Left forelimb (tissue), 1 donor: ENCODE data around the gene EVL.
"Not testable (repeated sequence)": the region's sequence is repeated elsewhere in the genome, so short reads cannot be mapped to it uniquely, and the experiment has no call there.

Source experiments
- DNase-seq: peaks from one replicate; pipeline ENCODE4 v3.0.0-alpha.2; 2018; ENCODE audit warnings: low spot score

The EVL gene

DNA sequence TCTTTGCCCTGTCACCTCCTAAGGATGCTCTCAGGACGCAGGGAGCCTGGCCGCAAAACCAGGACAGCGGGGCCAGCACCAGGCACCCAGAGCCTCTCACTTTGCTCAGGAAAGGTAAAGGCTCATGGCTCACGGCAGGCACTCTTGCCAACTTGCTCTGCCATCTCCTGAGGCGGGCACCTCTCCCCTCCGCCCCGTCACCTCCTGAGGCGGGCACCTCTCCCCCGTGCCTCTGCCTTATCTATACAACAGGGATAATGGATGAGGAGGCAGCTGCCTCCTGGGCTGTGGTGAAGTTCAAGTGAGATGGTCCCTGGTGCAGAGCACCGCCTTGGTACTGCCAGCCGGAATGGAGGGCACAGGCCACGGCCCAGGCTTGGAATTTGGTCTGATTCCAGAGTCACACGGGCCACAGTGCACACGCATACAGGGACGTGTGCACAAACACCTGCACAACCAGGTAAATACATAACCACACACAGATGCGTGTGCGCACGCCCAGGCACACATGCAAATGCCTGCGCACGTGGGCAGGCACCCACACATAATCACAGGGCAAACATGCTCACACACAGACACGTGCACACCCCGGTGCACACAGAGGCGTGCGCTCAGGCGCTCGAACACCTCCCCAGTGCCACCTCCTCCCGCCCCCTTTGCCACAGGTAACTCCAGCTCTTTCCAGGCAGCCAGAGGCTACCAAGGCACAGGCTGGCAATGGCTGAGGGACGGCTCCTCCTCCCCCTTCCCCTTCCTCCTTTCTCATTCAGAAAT lies 82.7 kb downstream of the EVL start:
- DNase-seq: no peak

- DNase-seq: no peak
These were observed 83.9 kb downstream of the EVL start for GRCh38 chr14:100148837-100149731.

DNA sequence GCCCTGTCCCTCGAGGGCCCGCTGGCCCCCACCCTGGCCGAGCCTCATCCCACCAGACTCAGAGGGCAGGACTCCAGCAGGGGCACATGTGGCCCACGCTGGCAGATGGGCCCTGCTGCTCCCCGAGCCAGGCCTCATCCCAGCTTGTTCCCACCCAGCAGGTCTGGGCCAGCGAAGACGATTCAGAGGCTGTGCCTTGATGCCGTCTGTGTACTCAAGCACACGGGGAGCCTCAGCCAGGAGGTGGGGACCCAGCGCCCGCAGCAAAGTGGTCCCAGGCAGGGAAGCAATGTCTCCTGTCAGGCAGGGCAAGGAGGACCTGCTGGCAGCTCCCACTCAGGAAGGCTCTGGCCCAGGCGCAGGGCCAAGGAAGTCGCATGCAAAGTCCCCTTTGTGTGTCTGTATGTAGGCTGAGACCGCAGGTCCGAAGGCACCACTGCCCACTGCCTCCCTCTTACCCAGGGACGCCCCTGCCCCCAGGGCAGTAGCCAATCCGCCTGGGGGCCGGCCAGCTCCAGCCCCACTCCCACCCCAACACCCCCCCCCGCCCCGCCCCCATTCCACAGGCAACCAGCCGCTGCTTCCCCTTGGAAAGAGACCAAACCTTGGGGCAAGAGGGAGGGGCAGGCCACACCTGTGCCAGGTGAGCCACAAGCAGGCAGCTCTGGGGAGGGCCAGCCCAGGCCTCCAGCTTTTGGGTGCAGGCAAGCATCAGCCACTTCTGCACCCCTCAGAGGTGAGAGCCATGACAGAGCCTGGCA lies 84.8 kb downstream of the EVL start:
- no peak for DNase-seq

DNA sequence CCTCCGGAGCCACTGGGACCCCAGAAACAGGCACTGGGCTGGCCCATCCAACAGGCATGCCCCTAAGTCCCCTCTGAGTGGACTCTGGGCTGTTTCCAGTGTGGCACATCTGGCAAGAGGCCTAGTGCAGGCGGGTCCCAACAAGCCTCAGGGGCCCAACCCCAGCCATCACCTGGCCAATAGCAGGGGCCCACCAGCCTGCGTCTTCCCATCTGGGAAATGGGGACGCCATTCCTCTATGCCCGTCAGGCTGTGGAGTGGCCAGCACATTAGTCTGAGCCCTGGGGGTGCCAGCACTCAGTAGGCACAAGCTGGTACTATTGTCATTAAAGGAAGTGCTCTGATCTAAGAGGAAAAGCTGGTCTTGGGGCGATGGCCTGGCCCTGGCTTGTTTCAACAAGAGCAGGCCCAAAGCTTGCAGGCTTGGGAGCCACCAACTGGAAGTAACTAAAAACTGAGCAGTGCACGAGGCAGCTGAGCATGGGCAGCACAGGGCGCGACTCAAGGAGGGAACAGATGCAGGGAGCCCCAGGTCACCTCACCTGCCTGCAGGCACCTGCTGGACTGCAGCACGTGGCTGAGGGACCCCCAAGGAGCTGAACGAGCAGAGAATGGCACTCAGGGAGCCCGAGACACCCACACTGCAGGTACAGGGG lies 85.8 kb downstream of the EVL start:
- DNase-seq: no peak

DNA sequence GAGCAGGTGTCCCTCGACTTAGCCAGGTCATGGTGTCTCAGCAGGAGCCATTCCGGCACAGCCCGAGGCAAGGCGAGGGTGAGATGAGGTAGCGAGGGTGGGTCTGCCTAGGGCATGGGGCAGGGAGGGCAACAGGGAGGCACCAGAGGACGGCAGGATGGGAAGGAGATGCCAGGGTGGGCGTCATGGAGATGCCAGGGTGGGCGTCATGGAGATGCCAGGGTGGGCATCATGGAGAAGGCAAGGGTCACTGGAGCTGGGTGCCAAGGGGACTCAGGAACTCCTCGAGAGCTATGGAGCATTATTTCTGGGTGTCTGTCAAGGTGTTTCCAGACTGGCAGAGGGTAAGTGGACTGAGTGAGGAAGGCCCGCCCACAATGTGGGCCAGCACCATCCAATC lies 86.9 kb downstream of the EVL start:
- DNase-seq: no peak

DNA sequence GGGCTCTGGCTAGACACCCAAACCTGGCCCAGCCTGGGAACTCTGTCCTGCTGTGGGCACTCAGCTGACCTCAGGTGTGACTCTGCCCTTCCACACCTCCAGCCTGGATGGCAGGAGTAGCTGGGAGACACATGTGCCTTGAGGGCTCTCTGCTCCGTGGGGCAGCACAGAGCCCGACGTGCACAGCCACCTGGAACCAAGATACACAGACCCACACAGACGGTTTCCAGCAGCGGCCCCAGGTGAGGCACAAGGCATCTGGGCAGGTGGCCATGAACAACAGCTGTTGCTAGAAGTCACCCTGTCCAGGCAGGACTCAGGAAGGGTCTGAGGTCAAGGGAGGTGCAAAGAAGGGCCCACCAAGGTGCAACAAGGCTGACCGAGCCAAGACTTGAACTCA lies 88.3 kb downstream of the EVL start:
- DNase-seq: no peak

DNA sequence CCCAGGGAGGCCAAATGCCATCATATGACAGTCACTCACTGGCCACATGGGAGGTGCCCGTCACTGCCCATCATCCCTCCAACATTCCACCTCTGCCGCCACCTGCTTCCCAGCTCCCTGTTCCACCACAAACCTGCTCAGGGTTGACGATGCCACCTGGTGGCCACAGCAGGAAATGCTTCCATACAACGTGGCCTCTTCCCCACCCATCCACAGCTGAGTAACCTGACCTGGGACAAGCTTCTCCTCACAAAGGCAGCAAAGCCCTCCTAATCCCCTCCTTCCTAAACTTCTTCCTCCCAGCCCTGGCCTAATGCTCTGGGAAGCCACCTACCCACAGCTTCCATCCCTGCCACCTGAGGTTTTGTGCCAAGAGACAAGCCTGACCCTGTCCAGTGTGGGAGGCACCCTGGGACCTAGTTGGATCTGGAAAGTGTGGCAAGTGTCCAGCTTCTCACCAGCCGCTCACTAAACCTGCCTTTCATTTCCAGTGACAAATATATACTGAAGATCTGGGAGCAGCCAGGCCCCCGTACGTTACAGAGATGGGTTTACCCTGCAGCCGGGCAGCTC lies 89.9 kb downstream of the EVL start:
- no peak for DNase-seq

GRCh38 chr14:100155756-100156616 lies 90.8 kb downstream of the EVL start:
- no peak for DNase-seq

DNA sequence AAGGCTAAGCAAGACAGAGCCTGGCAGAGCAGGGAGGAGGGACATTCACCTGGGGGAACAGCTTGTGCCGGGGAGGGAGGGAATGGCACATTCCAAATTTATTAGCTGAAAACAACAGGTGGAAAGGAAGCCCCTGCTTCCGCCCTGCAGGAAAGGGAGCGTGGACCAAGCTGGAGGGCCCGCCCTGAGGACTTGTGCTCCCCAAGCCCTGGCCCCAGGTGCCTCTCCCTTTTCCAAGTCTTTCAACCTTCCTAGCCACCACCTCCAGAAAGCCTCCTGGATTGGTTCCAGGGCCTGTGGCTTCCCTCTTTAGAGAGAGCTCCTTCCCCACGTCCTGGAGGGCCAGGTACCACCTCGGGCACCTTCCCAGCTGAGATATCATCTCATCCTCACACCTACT lies 91.6 kb downstream of the EVL start:
- DNase-seq: no peak

DNA sequence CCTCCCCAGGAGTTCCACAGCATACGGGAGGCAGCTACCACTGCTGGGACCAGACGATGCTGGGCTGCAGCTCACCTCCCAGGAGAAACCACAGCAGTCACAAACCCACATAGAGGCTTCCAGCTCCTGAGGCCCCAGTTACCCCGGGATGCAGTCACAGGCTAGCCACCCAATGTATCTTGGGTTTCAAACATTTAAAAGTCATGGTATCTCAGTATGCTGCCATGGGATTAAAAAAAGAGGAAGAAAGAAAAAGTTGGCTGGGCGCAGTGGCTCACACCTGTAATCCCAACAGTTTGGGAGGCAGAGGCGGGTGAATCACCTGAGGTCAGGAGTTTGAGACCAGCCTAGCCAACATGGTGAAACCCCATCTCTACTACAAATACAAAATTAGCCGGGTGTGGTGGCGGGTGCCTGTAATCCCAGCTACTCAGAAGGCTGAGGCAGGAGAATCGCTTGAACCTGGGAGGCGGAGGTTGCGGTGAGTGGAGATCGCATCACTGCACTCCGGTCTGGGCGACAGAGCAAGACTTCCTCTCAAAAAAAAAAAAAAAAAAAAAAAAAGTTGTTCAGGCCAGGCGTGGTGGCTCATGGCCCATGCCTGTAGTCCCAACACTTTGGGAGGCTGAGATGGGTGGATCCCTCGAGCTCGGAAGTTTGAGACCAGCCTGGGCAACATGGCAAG lies 92.5 kb downstream of the EVL start:
- not testable (repeated sequence) for DNase-seq

DNA sequence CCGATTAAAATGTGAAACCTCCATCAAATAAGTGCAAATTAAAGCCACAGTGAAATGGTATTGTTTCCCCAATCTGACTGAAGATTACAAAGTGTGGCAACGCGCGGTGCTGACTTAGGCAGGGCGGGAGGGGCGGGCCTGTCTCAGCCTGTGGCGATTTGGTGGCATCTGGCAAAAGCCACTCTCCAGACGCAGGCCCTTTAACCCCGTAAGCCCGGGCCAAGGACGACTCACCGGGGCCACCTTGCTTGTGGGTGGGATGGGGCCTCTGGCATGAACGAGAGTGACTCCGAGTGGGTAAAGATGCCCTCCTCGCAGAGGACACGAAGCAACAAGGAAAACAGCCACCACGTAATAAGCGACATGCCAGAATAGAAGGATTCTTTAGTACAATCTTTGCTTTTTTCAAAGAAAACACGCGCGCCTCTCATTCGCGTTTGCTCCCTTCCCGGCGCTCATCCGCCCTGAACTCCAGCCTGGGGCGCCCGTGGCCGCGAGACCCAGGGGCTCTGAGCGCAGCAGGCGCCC lies 93.4 kb downstream of the EVL start:
- DNase-seq: no peak

- no peak for DNase-seq
These were observed 94.1 kb downstream of the EVL start, which contains the start of gene DEGS2 for GRCh38 chr14:100159094-100159864. Gene DEGS2, minus strand, starts transcription at chr14:100159645. Its CDS starts 58 bp downstream, at chr14:100159587.

DNA sequence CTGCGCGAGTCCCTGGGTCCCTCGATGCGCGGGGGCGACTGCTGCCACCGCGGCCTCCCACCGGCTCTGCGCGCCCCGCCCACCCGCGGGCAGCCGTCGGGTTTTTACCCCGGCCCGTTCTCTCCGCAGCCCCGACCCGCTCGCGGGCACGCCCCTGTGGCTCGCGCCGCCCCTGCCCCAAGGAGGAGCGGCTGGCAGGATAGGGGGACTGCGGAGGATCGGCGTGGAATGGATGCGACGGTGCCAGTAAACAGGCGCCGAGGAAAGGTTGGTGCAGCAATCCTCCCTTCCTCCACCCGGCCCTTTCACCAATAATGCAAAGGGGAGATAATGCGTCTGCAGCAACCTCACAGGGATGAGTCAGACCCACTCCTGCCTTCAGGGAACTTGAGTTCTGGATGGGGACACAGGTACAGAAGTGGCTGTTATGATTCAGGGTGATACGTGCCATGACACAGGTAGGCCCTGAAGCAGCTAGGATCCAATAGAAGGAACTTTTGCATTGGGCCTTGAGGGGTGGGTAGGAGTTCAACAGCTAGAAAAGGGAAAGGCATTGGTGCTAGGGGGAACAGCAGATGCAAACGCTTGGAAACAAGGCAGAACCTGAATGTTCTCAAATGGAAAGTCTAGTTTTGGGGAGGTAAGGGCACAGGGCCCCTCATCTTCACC lies 94.8 kb downstream of the EVL start:
- no peak for DNase-seq

DNA sequence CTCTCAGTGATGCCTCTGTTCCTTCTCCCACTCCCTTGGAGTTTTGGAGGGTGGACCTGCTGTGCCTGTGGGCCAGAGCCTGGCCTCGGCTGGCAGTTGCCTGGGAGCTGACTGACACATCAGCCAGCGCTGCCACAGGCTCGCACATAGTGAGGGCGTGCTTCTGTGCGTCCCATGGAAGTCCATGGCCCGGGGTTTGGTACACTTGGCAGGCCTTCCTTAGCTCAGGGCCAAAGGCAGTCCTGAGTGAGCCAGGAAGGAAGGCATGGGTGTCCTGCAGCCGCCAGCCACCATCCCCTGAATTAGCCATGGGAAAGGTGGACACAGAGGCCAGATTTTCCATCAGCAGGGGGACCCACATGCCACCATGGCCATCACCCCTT lies 95.3 kb downstream of the EVL start:
- DNase-seq: no peak

- DNase-seq: no peak
These were observed 100.2 kb downstream of the EVL start for GRCh38 chr14:100165376-100165775.

- DNase-seq: no peak
These were observed 100.7 kb downstream of the EVL start for GRCh38 chr14:100165831-100166440.

- no peak for DNase-seq
These were observed 103.3 kb downstream of the EVL start for GRCh38 chr14:100168506-100168905.

- DNase-seq: no peak
These were observed 105.7 kb downstream of the EVL start for GRCh38 chr14:100170880-100171279.
